HS-5 (cell line): Measurements from ENCODE around the gene FARP1.
A peak's percentile ranks its signal among the peaks of the same experiment; 100 is the strongest.

Experiments used
- DNase-seq: peaks from one replicate; pipeline ENCODE4 v3.0.0-alpha.2; 2012; ENCODE audit warnings: low read depth

The FARP1 gene

GRCh38 chr13:98484289-98485219 lies 341.7 kb downstream of the FARP1 start:
- peak; percentile 80 for DNase-seq

GRCh38 chr13:98485561-98485960 lies 342.7 kb downstream of the FARP1 start:
- no peak for DNase-seq

- DNase-seq, result no peak
Observed at GRCh38 chr13:98486412-98486811, 343.5 kb downstream of the FARP1 start.

GRCh38 chr13:98487016-98487415 lies 344.1 kb downstream of the FARP1 start:
- no peak for DNase-seq

GRCh38 chr13:98487522-98487921 lies 344.6 kb downstream of the FARP1 start:
- DNase-seq, result no peak

GRCh38 chr13:98488736-98489135 lies 345.8 kb downstream of the FARP1 start:
- no peak for DNase-seq

GRCh38 chr13:98489446-98490194 lies 346.7 kb downstream of the FARP1 start:
- DNase-seq, result no peak

GRCh38 chr13:98490195-98490836 lies 347.4 kb downstream of the FARP1 start:
- DNase-seq, result no peak

GRCh38 chr13:98490866-98491265 lies 348.0 kb downstream of the FARP1 start:
- no peak for DNase-seq

- no peak for DNase-seq
Observed at GRCh38 chr13:98492335-98493041, 349.6 kb downstream of the FARP1 start.

- DNase-seq, result no peak
Observed at GRCh38 chr13:98493042-98493712, 350.3 kb downstream of the FARP1 start.

GRCh38 chr13:98494769-98495168 lies 351.9 kb downstream of the FARP1 start:
- DNase-seq, result no peak

GRCh38 chr13:98495627-98496478 lies 353.0 kb downstream of the FARP1 start:
- no peak for DNase-seq

GRCh38 chr13:98496479-98496791 lies 353.5 kb downstream of the FARP1 start:
- DNase-seq, result no peak

- no peak for DNase-seq
Observed at GRCh38 chr13:98496966-98497365, 354.1 kb downstream of the FARP1 start.

GRCh38 chr13:98500963-98501421 lies 358.1 kb downstream of the FARP1 start:
- DNase-seq, result no peak

- no peak for DNase-seq
Observed at GRCh38 chr13:98503175-98504028, 360.5 kb downstream of the FARP1 start.

GRCh38 chr13:98504029-98504351 lies 361.1 kb downstream of the FARP1 start:
- DNase-seq, result no peak

GRCh38 chr13:98504371-98504963 lies 361.6 kb downstream of the FARP1 start:
- DNase-seq, result no peak
